HG03575 (cell line): Measurements from ENCODE around the gene TRAPPC12.

ENCODE experiments used
- ATAC-seq: cut with Tn5 transposase; IDR thresholded peaks from one replicate; pipeline ENCODE4 v1.9.1; 2021; ENCODE audit not compliant: unreplicated experiment, insufficient number of reproducible peaks, low FRiP score; ENCODE audit errors: extremely low read depth

TRAPPC12 gene

DNA sequence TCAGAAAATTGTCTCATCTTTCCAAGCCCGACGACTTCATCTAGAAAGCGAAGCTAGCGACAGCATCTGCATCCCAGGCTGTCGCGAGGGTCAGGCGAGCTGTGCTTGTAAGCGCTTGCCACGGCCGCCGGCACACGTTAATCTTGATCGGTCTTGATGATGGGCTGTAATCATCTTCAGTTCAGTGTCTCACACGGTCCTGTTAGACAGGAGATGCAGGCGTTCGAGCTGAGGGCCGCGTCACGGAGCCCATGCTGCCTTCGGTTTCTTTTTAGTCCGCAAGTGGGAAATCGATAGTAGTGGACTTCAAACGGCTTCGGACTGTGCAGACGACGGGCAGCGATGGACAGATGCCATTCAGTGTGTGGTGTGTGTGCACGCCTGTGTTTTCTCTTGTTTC, 96.3 kb downstream of the TRAPPC12 start:
- no peak for ATAC-seq

DNA sequence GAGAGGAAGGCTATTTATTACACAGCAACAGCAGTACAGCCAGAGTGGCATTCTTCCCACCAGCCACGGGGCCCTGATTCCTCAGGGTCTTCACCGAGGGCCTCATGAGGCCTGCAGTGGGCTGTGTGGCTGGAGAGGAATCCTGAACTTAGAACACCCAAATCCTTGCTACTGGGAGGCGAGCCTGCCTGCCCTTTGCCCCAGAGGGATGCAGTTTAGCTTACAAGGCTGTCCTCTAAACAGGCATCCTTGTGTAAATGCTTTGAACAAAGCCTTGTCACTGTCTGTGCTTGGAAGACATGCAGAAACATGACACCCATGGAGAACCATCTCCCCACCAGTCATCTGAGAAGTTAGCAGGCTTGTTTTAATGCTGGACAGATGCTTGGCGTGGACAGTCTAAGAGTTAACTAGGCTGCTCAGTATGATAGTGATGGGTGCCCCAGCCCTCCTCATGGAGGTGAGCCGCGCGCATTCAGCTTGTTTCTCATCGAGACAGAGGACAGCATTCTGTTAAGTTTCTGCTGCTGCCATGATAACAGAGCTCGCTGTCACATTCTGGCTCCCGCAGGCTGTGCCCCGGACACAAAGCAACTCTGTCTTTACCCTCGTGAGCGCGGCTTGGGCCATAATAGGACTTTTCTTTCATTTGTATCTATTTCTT, 97.0 kb downstream of the TRAPPC12 start:
- no peak for ATAC-seq

- no peak for ATAC-seq
Measured at GRCh38 chr2:3476985-3477327, 97.5 kb downstream of the TRAPPC12 start.

GRCh38 chr2:3478846-3479385, 99.4 kb downstream of the TRAPPC12 start:
- ATAC-seq, result no peak

- no peak for ATAC-seq
Measured at GRCh38 chr2:3479430-3480320, 100.2 kb downstream of the TRAPPC12 start.

GRCh38 chr2:3480352-3481010, 101.0 kb downstream of the TRAPPC12 start:
- ATAC-seq, result no peak

GRCh38 chr2:3481011-3481400, 101.5 kb downstream of the TRAPPC12 start:
- ATAC-seq, result no peak

DNA sequence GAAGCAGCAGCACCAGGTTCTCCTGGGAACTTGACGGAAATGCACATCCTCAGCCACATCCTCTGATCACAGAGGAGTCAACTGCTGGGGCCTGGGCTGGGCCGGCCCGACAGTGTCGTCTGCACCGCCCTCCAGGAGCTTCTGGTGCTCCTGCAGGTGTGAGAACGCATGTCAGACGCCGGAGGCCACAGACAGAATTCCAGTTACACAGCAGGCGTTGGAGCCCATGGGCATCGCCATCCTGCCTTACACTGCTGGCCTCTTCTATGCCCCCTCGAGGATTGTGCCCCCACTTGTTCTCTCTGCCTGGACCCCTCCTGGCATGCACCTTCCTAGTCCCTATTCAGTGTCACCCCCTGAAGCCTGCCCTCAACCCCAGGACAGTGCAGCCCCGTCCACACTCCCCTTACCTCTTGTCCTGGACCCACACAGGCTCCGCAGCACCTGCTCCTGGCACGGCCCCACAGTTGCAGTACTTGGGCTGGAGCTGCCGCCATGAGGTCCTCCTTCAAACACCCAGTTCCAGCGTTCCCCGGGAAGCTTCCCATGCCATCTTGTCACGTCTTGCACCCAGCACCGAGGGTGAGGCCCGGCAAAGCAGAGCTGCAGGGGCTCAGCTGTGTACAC, 102.4 kb downstream of the TRAPPC12 start:
- no peak for ATAC-seq

DNA sequence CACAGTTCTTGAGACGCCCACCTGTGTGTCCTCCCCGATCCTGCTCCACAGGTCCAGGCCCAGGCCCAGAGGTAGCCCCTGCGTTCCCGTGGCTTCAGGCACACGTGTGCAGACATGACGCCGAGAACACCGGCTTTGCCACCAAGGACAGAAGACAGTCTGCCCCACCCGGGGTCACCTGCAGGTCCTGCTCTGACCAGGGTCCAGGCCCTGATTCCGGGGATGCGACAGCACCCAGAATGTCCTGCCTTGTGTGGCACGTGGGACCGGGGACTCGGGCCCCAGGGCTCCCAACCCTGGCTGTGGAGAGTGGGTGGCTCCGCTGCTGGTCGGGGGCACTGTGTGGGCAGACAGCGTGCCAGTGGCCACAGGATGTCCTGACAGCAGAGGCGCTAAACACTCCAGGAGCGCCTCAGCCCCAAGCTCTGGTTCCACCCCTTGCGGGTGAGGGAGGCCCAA, 102.9 kb downstream of the TRAPPC12 start:
- no peak for ATAC-seq

DNA sequence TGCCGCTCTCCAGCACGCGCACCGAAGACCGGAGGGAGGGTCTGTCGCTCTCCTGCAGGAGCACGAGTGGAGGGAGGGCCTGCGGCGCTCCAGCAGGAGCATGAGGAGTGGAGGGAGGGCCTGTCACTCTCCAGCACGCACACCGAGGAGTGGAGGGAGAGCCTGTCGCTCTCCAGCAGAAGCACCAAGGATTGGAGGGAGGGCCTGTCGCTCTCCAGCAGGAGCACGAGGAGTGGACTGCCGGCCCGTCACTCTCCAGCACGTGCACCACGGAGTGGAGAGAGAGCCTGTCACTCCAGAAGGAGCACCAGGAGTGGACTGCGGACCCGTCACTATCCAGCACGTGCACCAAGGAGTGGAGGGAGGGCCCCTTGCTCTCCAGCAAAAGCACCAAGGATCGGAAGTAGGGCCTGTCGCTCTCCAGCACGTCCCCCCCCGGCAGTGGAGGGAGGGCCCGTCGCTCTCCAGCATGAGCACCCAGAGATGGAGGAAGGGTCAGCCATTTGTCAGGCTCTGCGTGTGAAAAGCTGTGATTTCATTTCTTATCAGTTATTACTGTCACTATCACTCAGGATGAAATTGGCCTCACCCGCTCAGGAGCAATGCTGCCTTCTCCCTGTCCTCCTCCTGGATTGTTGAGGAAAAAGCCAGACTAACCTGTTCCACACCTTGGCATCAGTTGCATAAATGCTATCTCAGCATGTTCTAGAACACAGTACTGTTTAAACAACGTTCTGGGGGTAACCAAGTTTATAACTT, 103.9 kb downstream of the TRAPPC12 start:
- ATAC-seq, result no peak

- no peak for ATAC-seq
Measured at GRCh38 chr2:3483986-3484960, 104.8 kb downstream of the TRAPPC12 start.

DNA sequence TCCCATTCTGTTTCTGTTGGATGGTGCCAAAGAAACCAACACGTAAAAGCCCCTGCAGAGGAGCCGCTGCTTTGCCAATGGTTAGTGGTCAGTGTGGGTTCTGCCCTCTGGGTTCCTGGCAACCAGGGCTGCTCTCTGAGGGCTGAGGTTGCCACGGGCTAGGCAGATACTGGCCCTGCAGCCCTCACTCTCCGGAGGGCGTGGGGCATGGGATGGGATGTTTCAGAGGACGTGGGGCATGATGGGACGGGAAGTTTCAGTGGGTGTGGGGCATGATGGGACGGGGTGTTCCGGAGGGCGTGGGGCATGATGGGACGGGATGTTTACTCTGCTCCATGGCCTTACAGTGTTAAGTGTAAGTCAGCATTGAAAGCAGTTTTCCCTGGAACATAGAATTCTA, 105.7 kb downstream of the TRAPPC12 start:
- ATAC-seq, result no peak

DNA sequence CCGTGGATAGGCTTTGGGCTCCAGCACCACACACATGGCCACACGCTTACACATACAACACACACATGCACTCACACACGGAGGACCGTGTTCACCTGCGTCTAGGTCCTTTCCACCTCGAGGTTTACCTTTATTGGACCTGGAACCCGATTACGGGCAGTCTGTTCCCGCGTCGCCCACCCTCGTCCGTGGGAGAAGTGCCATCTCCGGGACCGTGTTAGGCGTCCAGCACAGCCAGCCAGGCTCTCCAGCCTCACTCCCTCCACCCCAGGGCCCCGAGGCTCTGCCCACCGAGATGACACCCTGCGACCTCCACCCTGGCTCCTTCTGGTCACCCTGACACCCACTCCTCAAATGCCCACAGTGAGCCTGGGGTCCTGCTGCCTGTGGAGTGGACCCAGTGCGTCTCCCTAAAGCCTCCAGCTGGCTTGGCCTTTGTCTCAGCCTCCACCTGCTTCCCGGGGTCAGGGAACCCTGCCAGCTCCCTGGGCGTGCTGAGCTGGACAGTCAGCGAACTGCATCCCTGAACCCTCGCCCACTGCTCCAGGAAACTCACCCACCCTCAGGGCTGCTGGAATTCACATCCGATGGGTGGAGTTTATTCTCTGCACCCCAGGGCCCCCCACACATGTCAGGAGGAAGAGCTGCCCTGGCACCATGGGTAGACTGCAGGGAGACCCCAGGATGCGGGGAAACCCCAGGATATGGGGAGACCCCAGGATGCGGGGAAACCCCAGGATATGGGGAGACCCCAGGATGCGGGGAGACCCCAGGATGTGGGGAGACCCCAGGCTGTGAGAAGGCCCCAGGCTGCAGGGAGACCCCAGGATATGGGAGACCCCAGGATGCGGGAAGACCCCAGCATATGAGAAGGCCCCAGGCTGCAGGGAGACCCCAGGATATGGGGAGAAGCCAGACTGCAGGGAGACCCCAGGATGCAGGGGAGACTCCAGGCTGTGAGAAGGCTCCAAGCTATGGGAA, 106.8 kb downstream of the TRAPPC12 start:
- no peak for ATAC-seq

- no peak for ATAC-seq
Measured at GRCh38 chr2:3487028-3487425, 107.5 kb downstream of the TRAPPC12 start.

- ATAC-seq, result no peak
Measured at GRCh38 chr2:3487432-3487831, 107.9 kb downstream of the TRAPPC12 start.

GRCh38 chr2:3488061-3488531, 108.6 kb downstream of the TRAPPC12 start:
- ATAC-seq, result no peak
